ENCODE results near the gene A2M.
A peak's percentile ranks its signal among the peaks of the same experiment; 100 is the strongest.

The A2M gene

GRCh38 chr12:9072481-9073038, 43.2 kb downstream of the A2M start:
- DNase-seq (ENCODE audit: low spot score) = no peak

DNA sequence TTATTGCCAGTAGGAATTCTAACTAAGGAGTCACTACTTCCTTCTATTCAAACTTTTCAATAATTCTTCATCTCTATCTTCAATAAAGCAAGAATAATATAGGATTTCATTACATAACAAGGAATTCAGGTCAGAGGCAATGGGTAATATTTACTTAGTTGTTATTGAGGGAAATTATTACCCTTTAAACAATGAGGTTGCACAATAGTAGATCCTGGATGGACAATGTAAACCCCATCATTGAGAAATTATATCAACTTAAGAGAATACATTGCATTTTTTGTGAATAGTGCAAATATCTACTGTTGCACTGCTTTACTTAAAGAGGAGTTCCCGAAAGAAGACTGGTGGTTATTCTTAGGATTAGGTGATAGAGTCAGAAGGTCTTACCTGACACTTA, 43.8 kb downstream of the A2M start:
- no peak for DNase-seq (ENCODE audit: low spot score)

GRCh38 chr12:9071518-9071917, 44.2 kb downstream of the A2M start:
- DNase-seq (ENCODE audit: low spot score) = no peak

GRCh38 chr12:9070351-9070750, 45.4 kb downstream of the A2M start:
- DNase-seq (ENCODE audit: low spot score) = no peak

DNA sequence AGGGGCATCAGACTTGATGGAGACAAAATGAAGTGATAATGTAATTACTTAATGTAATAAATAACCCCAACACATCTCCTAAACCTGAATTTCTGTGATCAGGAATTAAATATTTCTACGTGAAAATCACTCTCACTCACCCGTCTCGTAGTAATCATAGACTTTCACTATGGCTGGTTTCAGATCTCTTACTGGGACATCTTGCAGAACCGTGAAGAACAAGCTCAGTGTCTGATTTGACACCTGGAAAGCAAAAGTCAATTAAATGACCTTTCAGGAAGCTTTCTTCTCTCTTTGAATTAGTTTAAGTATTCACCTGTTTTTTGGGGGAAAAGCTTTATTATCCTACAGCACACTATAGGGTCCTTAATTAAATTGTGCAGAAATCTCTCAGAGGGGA, 47.1 kb downstream of the A2M start:
- DNase-seq (ENCODE audit: low spot score) = no peak

GRCh38 chr12:9068086-9068485, 47.6 kb downstream of the A2M start:
- DNase-seq (ENCODE audit: low spot score) = no peak

DNA sequence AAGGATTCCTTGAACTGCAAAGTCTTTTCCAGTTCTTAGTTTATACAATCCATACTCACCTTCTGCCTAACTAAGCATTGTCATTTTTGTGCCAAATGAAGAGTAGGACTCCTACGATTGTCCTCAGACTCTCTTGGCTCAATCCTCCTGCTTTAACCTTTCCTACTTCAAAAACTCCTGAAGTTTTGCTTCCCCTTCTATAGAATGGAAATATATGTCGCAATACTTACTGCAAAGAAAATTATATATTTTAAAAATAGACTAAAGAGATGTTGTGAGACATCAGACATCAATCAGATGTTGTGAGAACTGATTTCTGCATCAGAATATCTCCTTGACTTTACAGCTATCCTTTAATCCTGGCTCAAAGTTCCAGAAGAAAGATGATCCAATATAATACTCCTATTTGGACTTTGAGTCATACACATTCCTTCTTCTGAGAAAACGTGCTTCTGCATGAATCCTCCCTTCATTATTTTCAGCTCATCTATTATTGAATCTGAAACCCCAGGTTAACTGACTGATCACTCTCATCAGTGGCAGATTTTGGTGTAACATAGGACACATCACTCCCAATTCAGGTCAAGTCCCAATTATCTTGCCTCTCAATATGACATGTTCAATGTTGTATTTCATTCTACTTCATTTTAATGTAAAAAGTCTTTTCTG, 48.8 kb downstream of the A2M start:
- no peak for DNase-seq (ENCODE audit: low spot score)

DNA sequence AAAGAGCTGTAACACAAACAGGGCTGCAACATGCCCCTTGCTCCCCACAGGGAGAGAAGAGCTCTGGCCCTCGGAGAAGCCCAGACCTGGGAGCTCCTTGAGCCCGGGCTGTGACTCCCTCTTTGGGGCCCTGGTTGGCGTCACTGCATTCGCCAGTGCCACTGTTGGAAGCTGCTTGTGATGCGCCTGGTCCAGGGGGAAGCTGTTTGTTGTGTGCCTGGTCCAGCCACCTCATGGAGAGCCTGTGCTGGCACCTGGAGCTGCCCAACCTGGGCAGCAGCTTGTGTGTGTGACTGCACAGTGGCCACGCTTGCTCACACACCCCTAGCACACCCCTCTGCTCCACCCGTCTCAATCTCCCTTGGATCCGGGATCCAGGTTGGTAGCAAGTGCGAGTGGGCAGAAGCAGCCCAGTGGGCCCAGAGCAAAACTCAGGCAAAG, 49.5 kb downstream of the A2M start:
- no peak for DNase-seq (ENCODE audit: low spot score)

DNA sequence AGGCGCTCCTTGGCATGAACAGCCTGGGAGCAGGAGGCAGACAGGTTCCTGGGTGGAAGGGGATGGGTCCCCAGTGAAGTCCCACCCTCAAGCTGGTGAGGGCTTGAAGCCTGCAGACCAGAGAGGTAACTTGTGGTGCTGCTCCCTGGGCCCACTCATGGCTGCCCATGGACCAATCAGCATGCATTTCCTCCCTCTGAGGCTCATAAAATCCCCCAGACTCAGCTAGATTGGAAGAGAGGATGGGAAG, 50.2 kb downstream of the A2M start:
- no peak for DNase-seq (ENCODE audit: low spot score)

GRCh38 chr12:9064815-9065606, 50.7 kb downstream of the A2M start:
- DNase-seq (ENCODE audit: low spot score) = peak; percentile 91

GRCh38 chr12:9064201-9064814, 51.4 kb downstream of the A2M start:
- peak; percentile 83 for DNase-seq (ENCODE audit: low spot score)

GRCh38 chr12:9052610-9053009, 63.1 kb downstream of the A2M start:
- no peak for DNase-seq (ENCODE audit: low spot score)

DNA sequence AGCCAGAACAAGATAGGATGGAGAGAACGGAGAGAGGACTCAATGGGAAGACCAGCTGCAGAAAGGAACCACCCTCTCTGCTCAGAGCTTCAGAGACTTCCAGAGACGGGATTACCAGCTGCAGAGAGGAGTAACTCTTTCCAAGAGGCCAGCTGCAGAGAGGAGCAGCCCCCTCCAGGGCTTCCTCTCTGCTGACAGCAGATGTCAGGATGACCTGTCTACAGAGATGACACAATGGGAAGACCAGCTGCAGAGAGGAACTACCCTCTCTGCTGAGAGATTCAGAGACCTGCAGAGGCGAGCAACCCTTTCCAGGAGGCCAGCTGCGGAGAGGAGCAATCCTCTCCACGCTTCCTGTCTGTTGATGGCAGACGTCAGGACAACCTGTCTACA, 64.6 kb downstream of the A2M start:
- no peak for DNase-seq (ENCODE audit: low spot score)

DNA sequence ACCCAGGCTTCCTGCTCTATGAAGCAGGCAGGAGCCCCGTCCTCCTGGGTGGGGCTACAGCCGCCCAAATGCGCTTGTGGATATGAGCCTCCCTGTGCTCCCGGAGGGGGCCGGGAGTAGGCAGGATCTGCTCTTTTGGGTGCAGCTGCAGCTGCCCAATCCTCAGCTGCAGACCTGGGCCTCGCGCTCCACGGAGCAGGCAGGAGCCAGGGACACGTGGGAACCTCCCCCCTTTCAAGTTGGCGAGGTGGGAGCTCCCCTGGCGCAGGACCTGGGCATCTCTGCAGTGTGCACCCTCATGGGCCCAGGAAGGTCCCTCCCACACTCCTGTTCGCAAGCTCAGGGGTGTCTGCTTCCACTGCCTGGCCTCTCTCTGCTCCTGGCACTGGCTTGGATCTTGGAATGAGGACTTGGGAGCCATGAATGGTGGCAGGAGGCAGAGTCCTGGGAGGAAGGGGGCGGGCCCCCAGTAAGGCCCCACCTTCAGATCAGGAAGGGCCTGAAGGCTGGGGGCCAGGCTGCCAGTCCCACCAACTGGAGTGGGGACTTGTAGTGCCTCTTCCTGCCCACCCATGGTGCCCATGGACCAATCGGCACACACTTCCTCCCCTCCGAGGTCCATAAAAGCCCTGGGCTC, 65.1 kb downstream of the A2M start:
- no peak for DNase-seq (ENCODE audit: low spot score)

GRCh38 chr12:9049520-9050133, 66.1 kb downstream of the A2M start:
- DNase-seq (ENCODE audit: low spot score) = peak; percentile 39

DNA sequence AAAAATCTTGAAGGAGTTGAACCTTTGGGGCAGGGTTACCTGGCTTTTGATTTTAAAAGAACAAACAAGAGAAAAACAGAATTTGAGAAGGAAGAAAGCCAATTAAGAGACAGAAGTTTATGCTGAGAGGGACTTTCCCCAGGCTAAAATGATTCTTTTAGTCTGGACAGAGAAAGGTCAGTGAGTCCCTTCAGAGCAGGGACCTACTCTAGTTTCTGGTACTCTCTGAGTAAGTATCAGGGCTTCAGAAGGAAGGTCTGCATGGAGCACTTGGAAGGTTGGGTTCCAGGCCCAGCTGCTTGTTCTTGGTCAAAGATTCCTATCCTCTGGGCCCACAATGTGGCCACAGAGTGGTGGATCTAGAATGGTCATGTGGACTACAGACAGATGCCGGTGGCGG, 66.8 kb downstream of the A2M start:
- DNase-seq (ENCODE audit: low spot score) = no peak

DNA sequence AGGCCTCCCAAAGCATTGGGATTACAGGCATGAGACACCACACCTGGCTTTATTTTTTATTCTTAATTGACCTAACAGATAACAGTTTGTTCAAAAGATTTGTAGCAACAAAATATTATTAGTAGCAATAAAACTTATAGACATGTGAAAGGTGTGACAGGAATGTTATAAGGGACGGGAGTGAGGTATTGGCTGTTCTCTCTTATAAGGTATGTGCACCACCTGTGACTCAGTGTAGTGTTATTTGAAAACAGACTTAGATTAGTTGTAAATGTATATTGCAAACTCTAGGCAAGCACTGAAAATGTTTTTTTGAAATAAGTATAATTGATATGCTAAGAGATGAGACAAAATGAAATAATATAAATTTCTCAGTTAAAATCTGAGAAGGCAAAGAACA, 68.6 kb downstream of the A2M start:
- no peak for DNase-seq (ENCODE audit: low spot score)

- no peak for DNase-seq (ENCODE audit: low spot score)
These were observed 72.0 kb downstream of the A2M start for GRCh38 chr12:9043766-9044165.

DNA sequence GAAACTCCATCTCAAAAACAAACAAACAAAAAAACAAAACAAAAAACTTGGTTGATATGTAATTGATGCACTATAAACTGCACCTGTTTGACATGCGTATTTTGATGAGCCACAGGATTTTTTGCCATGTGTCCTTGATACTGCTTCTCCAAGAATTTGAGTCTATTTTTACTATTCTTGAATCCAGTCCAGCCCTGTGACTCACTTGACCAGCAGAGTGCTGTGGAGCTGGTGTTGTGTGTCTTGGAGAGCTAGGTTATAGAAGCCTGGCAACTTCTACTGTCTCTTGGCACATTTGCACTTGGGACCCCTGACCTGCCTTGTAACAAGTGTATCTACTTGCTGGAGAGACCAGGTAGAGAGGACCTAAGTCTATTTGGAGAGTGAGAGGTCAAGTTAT, 74.4 kb downstream of the A2M start:
- DNase-seq (ENCODE audit: low spot score) = no peak

DNA sequence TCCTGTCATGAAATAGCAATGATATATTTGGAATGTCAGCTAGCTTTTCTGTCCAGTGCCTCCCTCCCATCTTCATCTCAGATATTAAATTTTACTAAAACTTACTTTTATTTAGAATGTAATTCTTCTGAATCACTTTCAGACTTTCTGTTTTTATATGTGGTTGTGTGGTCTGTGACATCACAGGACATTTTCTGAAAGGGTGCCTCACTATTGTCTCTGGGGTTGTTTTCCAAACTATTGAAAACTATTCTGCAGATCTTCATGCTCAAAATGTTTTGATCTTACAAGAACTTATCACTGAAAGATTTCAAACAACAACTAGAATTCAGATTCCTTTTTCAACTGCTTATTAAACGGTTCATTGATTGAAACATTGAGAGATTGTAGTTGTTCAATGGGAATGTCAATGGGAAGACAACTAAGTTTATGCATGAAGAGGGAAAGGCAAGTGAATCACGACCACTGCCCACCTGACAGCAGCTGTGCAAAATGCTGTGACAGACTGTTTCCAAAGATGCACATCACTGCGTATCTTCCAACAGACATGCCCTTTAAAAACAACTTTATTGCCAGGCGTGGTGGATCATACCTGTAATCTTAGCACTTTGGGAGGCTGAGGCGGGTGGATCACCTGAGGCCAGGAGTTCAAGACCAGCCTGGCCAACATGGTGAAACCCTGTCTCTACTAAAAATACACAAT, 75.1 kb downstream of the A2M start:
- DNase-seq (ENCODE audit: low spot score) = no peak

DNA sequence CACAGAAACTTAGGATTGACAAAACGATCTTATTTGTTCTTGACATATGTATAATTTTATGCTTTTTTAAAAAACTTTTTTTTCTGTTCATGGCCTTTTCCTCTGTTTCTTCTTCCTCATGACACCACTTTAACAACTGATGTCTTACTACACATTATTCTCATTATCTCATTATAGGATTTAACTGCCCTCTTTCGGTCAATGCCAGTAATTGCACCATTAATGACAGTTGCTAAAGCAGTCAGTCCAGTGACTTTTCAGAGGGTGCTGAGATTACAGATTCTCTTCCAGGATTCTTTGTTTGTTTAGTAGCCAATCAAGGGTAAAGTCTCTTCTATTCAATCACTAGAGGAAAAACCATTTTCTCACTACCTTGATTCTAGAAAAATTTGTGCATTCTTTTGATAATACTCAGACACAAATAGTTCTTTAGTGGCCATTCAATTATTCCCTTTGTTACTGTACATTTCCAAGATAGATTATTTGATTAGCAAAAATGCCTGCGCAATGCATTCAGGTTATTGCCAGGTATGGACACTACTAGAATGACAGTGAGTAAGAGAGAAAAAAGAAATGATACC, 76.2 kb downstream of the A2M start:
- DNase-seq (ENCODE audit: low spot score) = peak; percentile 83
